Measurements from ENCODE around the gene LRRC74A. TPM values are rescaled to one million over a fixed set of nuclear protein-coding genes. Genes with fewer than 3 reads are reported as not detected.

Gene LRRC74A
- total and polyA plus RNA-seq, 2 experiments from 2014 or later, result not detected

- peak; percentile 75 for DNase-seq (ENCODE audit: low spot score)
- H4K20me1 ChIP-seq (replicated peaks; ENCODE audit: insufficient read depth), result no peaks in the 10 kb centered on the region
- peak overlapping the region; percentile 92 for H2AFZ ChIP-seq
Observed at GRCh38 chr14:76872796-76873432, 46.7 kb downstream of the LRRC74A start.

More at GRCh38 chr14:76872796-76873432, 46.7 kb downstream of the LRRC74A start:
- Mint-ChIP-seq H3K4me1 (peaks cover 4% of the 10 kb centered on the region; the same call in 2 of the 3 replicates), H3K36me3 (ENCODE audit: low read depth) (no peaks in the 10 kb centered on the region), H3K9me3 (peaks cover 12% of the 10 kb centered on the region; the same call in 2 of the 3 replicates), H3K27me3 (ENCODE audit: insufficient read depth, low read depth, poor library complexity) (peaks cover 8% of the 10 kb centered on the region), H3K27ac (peak overlapping the region; percentile 57), H3K4me3 (no peak overlapping the region)
- ATAC-seq, result peak; percentile 59
- H3K27ac ChIP-seq (ENCODE audit: low read depth), result no peak overlapping the region
- no peaks in the 10 kb centered on the region for H3K9me2 ChIP-seq (ENCODE audit: insufficient read depth)
- no peaks in the 10 kb centered on the region for H3K27me3 ChIP-seq (ENCODE audit: insufficient read depth)
- H3F3A ChIP-seq (replicated peaks; ENCODE audit: low read depth), result no peaks in the 10 kb centered on the region
- no peaks in the 10 kb centered on the region for H3K4me1 ChIP-seq (ENCODE audit: insufficient read depth)
- TF ChIP-seq ZNF114 (CRISPR knock-in tag; IDR thresholded peaks at IDR 0.05) (no peak), NANOG (IDR thresholded peaks at IDR 0.05; ENCODE audit: borderline replicate concordance) (no peak), CTCF (conservative IDR thresholded peaks at IDR 0.05; ENCODE audit: low read depth in 2 of 2) (peak; percentile 85 to 92), POLR2AphosphoS5 (IDR thresholded peaks at IDR 0.05; ENCODE audit: low read depth) (no peak), EZH2 (IDR thresholded peaks at IDR 0.05; ENCODE audit: low read depth, unreplicated experiment) (no peak), ZNF331 (CRISPR knock-in tag; IDR thresholded peaks at IDR 0.05; ENCODE audit: low read depth) (no peak), JUNB (IDR thresholded peaks at IDR 0.05; ENCODE audit: unreplicated experiment) (no peak), STAT1 (IDR thresholded peaks at IDR 0.05; ENCODE audit: unreplicated experiment) (no peak)
- TF ChIP-seq, protein P1, sequence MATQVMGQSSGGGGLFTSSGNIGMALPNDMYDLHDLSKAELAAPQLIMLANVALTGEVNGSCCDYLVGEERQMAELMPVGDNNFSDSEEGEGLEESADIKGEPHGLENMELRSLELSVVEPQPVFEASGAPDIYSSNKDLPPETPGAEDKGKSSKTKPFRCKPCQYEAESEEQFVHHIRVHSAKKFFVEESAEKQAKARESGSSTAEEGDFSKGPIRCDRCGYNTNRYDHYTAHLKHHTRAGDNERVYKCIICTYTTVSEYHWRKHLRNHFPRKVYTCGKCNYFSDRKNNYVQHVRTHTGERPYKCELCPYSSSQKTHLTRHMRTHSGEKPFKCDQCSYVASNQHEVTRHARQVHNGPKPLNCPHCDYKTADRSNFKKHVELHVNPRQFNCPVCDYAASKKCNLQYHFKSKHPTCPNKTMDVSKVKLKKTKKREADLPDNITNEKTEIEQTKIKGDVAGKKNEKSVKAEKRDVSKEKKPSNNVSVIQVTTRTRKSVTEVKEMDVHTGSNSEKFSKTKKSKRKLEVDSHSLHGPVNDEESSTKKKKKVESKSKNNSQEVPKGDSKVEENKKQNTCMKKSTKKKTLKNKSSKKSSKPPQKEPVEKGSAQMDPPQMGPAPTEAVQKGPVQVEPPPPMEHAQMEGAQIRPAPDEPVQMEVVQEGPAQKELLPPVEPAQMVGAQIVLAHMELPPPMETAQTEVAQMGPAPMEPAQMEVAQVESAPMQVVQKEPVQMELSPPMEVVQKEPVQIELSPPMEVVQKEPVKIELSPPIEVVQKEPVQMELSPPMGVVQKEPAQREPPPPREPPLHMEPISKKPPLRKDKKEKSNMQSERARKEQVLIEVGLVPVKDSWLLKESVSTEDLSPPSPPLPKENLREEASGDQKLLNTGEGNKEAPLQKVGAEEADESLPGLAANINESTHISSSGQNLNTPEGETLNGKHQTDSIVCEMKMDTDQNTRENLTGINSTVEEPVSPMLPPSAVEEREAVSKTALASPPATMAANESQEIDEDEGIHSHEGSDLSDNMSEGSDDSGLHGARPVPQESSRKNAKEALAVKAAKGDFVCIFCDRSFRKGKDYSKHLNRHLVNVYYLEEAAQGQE (IDR thresholded peaks at IDR 0.05; ENCODE audit: unreplicated experiment), result no peak
- TF ChIP-seq, protein P2, sequence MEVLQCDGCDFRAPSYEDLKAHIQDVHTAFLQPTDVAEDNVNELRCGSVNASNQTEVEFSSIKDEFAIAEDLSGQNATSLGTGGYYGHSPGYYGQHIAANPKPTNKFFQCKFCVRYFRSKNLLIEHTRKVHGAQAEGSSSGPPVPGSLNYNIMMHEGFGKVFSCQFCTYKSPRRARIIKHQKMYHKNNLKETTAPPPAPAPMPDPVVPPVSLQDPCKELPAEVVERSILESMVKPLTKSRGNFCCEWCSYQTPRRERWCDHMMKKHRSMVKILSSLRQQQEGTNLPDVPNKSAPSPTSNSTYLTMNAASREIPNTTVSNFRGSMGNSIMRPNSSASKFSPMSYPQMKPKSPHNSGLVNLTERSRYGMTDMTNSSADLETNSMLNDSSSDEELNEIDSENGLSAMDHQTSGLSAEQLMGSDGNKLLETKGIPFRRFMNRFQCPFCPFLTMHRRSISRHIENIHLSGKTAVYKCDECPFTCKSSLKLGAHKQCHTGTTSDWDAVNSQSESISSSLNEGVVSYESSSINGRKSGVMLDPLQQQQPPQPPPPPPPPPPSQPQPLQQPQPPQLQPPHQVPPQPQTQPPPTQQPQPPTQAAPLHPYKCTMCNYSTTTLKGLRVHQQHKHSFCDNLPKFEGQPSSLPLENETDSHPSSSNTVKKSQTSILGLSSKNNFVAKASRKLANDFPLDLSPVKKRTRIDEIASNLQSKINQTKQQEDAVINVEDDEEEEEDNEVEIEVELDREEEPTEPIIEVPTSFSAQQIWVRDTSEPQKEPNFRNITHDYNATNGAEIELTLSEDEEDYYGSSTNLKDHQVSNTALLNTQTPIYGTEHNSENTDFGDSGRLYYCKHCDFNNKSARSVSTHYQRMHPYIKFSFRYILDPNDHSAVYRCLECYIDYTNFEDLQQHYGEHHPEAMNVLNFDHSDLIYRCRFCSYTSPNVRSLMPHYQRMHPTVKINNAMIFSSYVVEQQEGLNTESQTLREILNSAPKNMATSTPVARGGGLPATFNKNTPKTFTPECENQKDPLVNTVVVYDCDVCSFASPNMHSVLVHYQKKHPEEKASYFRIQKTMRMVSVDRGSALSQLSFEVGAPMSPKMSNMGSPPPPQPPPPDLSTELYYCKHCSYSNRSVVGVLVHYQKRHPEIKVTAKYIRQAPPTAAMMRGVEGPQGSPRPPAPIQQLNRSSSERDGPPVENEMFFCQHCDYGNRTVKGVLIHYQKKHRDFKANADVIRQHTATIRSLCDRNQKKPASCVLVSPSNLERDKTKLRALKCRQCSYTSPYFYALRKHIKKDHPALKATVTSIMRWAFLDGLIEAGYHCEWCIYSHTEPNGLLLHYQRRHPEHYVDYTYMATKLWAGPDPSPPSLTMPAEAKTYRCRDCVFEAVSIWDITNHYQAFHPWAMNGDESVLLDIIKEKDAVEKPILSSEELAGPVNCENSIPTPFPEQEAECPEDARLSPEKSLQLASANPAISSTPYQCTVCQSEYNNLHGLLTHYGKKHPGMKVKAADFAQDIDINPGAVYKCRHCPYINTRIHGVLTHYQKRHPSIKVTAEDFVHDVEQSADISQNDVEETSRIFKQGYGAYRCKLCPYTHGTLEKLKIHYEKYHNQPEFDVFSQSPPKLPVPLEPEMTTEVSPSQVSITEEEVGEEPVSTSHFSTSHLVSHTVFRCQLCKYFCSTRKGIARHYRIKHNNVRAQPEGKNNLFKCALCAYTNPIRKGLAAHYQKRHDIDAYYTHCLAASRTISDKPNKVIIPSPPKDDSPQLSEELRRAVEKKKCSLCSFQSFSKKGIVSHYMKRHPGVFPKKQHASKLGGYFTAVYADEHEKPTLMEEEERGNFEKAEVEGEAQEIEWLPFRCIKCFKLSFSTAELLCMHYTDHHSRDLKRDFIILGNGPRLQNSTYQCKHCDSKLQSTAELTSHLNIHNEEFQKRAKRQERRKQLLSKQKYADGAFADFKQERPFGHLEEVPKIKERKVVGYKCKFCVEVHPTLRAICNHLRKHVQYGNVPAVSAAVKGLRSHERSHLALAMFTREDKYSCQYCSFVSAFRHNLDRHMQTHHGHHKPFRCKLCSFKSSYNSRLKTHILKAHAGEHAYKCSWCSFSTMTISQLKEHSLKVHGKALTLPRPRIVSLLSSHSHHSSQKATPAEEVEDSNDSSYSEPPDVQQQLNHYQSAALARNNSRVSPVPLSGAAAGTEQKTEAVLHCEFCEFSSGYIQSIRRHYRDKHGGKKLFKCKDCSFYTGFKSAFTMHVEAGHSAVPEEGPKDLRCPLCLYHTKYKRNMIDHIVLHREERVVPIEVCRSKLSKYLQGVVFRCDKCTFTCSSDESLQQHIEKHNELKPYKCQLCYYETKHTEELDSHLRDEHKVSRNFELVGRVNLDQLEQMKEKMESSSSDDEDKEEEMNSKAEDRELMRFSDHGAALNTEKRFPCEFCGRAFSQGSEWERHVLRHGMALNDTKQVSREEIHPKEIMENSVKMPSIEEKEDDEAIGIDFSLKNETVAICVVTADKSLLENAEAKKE (CRISPR knock-in tag; IDR thresholded peaks at IDR 0.05), result 0 out of 2 replicates have a peak, but pooled peaks have one; percentile 16
- H3K4me2 ChIP-seq, result no peak overlapping the region
- no peaks in the 10 kb centered on the region for H3K79me2 ChIP-seq (replicated peaks; ENCODE audit: insufficient read depth)
- H3K36me3 ChIP-seq (ENCODE audit: insufficient read depth), result no peaks in the 10 kb centered on the region
- H3K4me3 ChIP-seq, result no peak overlapping the region
